Stimulated activated CD8-positive, alpha-beta memory T cell treated with anti-CD3 and anti-CD28 coated beads, Interleukin-4, amount 100 ng/mL, for 4 hours (primary cell): ENCODE data around the gene JAZF1.

Source experiments
- DNase-seq, 2 donors: peaks; one replicate each; pipeline ENCODE4 v3.0.0-alpha.2; 2020; ENCODE audit warnings: low read depth in 2 of 2, low spot score in 1 of 2

Gene JAZF1

DNA sequence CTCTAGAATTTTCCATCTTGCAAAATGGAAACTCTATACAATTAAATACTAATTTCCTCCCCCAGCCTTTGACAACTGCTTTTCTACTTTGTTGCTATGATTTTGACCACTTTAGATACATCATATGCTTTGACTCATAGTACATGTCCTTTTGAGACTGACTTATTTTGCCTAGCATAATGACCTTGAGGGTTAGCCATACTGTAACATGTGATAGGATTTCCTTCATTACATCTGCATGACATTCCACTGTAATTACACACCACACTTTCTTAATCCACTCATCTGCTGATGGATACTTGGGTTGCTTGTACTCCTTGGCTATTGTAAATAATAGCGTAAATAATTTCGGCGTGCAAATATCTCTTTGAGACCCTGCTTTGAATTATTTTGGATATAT, 127.7 kb downstream of the JAZF1 start:
- DNase-seq, result no peak

DNA sequence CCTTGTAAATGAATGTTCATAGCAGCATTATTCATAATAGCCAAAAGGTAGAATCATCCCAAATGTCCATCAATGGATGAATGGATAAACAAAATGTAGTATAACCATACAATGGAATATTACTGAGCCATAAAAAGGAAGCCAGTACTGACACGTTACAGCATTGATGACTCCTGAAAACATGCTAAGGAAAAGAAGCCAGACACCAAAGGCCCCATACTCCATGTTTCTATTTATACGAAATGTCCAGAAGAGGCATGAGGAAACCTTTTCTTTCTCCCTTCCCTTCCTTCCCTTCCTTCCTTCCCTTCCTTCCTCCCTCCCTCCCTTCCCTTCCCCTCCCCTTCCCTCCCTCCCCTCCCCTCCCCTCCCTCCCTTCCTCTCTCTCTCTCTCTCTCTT, 131.9 kb downstream of the JAZF1 start:
- DNase-seq, result no peak

DNA sequence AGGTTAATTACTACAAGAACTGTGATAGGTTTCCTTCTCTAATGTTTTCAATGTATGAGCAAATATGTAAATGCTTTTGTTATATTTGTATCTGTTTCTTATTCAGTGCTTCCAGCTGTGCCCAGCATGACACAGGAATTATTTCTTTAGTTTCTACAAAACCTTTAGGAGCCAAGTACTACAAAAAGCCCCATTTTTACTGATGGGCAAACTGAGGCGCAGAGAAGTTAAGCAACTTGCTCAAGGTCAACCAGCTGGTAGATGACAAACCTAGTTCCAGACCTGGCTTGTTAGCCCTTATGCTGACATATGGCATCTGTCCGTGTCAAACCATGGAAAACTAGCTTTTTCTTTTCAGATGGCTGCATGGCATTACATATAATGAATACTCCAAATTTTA, 134.6 kb downstream of the JAZF1 start:
- DNase-seq, result no peak

DNA sequence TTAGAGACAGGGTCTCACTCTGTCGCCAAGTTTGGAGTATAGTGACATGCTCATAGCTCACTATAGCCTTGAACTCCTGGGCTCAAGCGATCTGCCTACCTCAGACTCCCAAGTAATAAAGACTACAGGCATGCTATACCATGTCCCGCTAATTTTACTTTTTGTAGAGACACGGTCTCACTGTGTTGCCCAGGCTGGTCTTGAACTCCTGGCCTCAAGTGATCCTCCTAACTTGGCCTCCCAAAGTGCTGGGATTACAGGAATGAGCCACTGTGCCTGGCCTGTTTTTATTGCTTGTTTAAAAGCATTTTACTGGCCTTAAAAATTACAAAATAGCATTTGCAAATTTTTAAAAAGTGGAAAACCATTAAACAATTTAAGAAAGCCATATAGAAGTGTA, 135.0 kb downstream of the JAZF1 start:
- no peak for DNase-seq

DNA sequence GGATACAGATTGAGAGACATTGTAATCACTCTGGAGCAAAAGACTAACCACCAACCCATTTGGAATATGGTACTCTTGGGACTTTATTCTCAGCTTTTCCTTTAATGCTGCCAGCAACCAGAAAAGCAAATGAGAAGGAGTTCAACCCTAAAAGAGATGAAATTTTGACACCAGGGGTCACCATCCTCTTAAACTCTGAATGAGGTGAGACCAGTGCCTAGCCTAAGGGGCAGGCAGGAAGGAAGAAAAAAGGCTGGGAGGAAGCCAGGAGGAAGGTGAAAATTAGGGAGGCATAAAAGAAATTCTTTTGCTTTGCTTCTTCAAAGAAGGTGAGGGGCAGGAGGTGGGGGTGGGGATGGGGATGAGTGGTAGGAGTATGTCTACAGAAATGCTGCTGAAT, 135.8 kb downstream of the JAZF1 start:
- no peak for DNase-seq

DNA sequence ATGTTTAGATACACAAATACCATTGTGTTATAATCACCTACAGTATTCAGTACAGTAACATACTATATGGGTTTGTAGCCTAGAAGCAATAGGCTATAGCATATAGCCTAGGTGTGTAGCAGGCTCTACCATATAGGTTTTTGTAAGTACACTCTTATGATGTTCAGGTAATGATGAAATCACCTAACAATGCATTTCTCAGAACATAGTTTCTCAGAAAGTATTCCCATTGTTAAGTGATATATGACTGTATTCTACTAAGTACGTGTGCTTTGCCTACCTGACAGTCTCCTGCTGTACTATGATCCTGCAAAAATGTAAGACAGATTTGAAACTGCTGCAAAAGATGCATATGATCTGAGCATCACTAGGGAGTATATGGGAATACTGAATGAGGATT, 137.9 kb downstream of the JAZF1 start:
- DNase-seq, result no peak

DNA sequence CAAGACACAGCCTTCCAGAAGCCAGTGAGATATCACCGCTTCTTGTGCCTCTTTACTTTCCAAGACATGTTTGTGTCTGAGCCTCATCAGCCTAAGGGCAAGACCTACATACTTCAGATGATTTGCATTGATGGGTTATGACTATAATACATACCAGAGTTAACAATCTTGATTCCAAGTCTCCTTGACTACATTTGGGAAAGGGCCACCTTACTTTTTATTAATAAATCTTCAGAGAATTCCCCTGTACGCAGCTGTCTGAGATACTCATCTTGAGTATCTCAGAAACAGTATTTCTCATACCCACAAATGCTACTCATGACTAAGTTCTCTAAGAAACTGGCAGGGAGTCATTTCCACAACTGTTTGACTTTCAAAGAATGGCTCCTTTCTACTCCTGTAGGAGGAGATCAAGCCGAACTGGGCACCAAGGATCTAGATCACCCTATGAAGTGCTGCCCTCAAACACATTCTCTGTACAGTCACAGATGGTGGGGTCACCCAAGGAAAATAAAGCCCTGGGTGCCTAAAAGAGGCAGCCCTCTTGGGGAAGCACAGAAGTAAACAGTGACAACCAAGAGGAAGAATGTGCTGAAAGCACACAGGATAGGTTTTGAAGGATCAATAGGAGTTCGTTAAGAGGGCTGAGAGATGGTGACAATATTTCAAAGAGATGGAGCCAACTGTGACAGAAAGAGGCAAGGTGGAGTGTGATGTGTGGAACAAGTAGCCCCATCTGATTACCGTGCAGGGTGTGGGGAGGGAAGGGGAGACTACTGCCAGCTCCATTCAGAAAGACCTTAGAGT, 138.9 kb downstream of the JAZF1 start:
- no peak for DNase-seq

DNA sequence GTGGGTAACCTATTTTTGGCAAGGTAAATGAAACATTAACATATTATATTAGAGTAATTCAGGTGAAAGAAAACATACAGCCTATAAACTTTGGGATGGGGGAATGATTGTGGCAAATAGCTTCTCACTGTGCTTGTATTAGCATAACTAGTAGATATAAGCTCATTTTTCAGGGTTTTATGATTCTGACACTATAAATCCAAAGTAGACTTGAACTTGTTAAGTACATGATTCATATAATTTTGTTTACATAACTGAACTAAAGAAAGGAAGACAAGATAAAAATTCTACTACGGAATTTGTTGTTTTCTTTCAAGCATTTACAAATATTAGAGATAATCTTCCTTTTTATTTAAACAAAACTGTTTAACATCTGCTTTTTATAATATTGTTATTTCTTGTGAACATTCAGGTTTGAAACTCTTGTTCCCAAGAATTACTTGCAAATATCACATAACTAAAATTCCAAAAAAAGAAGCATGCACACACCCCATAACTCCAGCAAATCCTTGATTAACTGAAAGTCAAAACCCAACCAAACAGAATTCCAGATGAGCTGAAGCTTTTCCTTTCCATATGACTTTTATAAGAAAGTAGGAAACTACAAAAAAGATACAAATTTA, 142.3 kb downstream of the JAZF1 start:
- DNase-seq, result no peak

DNA sequence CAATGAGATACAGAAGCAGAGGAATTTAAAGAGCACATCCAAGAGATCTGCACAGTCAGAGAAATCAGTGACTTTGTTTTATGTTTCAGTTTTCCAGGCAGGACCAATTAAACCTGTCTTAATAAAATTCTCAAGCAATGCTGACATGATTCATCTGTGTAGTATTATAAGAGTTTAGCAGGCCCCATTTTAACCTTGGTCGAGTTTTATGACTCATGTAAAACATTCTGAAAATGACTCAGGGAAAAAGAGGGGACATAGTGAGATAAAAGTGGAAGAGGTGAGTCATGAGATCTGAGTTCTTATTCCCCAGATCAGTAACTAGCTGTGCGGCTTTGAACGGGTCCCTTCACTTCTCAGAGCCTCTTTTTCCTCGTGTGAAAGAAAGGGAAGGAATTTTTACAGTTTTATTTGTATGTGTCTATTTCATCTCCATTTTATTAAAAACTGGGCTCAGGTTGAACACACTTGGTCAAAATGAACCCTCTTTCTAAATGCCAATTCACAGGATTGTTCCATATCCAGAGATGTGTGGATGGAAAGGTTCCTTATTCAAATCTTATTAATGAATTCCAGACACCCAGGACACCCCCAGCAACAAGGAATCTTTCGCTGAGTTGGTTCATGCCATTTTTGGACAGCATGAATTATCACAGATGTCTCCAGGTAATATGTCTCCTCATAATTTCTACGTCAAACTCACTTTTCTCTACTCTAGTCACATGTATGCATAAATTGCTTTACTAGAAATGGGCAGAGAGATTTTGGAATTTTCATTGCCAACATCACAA, 143.2 kb downstream of the JAZF1 start:
- DNase-seq, result no peak

DNA sequence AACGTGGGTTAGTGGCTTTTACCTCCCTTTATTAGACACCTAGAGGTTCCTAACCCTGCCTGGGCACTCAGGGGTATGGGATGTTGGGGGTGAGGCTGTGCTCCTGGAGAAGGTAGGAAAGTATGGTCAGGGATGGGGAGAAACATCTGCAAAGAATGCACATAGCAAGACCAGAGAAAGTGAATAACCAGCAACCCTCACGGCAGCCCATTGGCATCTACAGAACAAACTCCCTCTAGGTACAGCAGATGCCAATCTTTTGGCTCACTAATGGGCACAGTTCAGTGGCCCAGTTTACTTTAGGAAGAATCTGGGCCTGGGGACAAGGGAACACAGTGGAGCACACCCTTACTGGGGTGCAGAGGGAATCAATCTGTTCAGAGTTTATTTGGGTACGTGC, 143.9 kb downstream of the JAZF1 start:
- no peak for DNase-seq

DNA sequence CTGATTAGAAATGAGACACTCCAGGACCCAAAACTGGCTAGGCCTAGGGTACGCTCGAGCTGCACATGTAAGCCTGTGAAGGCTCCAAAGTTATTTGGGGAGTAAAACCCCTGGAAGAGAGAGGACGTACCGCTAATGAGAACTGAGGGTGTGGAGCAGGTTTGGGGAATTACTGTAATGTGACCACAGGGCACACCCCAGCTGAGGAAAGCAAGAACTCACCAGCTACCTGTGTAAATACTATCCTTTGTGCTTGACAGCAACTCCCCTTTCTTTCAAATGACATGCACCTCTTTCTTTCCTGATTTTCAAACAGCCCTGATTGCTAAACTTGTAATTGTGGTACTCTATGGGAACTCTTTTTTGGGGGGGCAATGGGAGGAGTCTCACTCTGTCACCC, 147.2 kb downstream of the JAZF1 start:
- no peak for DNase-seq

DNA sequence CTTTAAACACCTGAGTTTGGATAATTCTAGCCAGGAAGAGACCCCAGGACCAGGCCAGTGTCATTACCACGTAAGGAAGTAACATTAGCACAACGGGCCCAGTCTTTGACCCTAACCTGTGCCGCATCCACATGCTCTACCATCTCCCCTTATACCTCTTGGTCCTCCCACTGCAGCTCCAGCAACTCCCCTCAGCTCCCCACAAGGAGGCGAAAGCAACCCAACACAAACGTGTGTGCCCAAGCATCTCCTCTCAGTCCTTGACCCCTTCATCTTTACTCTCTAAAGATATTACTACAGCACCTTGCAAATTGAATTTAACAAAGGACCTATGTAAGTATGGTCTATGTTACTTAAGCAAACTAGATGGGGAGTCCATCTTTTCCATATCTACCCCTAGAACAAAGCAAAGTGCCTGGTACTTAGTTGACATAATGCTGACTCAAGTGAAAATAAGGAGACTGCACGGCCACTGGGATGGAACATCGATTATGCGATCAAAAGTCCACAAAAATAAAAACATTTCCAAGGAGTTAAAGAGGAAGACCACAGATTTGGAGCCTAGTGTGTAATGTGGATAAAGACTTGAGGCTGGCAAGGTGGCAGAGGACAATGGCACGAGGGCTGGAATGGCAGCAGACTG, 147.7 kb downstream of the JAZF1 start:
- DNase-seq, result no peak

DNA sequence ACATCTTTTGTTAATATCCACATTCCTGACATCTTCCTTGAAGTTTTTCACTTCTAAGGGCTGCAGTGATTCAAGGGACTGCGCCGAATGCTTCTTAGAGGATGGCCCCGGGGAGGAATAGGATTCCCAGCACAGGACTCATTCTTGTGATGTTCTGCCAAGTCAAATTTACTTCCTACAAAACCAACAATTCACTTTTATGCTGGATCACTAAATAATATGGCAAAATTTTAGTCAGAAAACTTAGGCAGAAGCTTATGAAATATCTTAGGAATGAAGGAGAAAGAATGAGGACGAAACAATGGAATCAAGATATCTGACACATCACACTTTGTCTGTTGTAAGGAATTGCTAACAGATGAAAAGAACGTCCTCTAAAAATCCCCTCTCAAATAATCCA, 151.5 kb downstream of the JAZF1 start:
- DNase-seq, result no peak

DNA sequence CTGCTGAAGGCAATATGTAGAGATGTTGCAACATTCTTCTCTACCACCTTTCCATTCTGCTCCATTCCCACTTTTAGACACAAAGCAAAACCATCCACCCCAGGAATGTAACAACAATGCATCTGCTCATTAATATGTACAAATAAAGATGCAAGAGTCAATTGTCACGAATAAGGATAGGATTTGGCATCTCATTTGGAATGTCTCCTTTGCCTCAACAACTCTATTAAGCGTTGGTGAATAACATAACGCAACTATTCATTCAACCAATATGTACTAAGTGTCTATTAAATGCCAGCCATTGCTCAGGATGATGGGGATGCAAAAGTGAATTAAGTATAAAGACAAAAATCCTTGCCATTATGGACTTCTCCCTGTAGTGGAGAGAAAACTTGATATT, 152.1 kb downstream of the JAZF1 start:
- DNase-seq, result no peak

DNA sequence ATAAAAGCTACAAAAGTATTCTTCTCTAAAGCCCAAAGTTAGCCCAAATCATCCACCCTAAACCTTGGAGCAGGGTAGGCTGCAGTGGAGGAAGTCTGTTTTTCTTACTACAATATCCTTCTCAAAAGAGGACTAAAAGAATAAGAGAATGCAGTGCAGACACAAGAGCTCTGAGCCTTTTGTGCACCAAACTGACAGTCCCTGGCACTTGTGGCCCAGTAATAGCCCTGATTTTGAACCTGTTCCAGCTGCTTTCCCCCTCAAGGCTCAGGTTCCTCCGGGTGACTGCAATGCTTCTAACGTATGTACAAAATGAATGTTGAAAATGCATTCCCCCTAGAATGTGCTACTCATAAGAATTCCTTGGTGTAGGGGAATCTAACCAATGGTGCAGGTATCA, 154.4 kb downstream of the JAZF1 start:
- no peak for DNase-seq

DNA sequence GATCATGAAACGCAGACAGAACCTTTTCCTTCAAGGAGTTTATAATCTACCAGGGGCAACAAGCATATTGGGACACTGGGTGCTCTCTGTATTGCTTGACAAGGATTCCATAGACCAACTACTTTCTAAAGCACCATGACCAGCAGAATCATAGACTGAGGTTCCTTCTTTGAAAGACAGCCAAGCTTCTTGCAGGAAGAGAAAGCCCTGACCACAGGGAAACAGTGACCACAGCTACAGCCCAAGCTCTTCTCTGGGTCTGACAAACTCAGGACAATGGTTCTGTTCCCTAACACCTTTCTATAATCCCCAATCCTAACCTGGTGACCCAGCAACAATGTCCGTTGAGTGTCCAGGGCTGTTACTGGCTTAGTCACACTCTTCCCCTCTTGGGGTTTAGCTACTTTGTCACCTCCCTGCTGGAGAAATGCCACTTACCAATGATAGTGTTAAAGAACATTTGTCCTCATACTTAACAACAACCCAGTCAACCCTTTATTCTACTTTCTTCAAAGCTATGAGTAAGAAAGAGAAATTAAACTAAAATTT, 155.7 kb downstream of the JAZF1 start:
- no peak for DNase-seq

DNA sequence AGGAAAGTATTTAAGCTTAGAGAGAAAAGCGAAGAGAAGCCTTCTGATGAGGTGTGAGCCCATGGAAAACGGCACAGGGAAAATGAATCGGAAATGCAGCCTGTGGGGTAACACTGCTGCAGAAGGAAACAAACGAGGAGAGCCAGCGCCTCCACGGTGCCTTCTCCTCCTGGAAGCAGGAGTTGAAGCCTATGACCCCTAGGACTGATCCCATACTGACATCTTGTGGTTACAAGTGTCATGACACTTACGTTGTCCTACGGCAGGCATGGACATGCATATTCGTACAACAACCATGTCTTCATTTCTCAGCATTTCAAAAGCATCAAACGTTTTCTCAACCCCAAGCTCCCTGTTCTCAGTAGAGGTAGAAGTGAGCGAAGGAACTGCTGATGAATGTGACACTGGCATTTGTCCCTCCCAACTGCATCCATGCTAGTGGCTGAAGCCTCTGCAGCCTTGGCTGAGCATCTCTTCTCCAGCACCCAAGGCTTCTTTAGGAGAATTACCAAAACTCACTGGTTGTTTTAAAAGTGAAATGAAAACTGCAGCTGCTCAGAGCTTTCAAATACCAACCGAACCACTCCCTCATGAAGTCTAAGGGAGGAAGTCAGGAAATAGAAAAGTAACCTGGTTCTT, 160.2 kb downstream of the JAZF1 start:
- DNase-seq, result no peak

DNA sequence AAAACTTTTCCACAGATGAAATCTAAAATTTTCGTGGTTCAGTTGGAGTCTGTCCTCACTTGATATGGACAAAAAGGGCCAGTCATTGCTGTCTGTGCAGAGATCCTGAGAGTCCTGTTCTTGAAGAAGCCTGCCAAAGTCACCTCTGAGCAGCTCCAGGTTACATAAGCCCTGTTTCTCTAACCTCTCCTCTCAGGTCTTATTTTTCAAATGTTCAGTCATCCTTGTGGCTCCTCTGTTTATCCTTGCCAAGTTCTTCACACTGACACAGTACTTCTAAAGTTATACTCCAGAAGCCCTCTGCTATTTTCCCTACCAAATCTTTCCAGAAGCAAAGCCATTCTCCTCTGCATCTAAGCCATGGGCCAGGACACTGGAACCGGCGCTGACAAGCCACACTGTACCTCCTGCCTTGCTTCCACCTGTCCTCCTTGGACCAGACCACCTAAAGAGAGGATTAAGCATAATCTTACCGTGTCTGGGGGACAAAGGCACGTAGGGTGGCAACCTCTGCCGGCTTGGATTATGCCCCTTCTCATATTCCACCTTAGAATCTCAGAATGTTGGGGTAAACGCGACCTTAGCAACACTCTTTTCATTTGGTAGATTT, 161.6 kb downstream of the JAZF1 start:
- no peak for DNase-seq

DNA sequence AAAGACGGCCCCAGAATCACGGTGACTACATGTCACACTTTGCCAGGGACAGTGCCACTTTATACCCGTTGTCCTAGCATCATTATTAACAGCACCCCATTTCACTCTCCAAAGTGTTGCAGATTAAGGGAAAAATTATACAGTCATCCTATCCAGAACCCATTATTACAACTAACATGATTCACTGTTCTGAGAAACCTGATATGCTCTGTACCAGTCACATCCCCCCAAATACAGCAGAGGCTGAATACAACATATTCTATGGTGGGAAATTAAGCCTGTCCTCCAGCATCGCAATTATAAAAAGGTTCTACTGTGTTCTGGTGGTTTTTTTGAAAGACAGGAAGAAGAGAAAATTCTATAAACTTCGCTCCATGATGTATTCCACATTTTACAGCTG, 162.1 kb downstream of the JAZF1 start:
- no peak for DNase-seq

DNA sequence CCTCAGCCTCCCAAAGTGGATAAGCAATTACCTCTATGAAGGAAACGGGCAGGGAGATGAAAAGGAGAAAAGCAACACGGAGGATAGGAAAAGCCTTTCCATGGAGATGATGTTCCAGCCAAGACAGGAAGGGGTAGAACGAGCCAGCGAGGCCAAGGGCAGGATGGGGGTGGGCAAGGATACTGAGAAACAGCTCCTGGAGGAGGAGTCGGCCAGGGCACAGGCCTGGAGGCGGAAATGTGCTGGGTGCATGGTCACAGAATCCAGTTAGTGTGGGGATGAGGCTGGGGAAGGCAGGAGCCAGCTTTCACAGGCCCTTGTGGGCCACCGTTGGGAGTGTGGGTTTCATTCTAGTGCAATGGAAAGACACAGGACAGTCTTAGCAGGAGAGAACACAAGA, 162.6 kb downstream of the JAZF1 start:
- DNase-seq, result no peak

DNA sequence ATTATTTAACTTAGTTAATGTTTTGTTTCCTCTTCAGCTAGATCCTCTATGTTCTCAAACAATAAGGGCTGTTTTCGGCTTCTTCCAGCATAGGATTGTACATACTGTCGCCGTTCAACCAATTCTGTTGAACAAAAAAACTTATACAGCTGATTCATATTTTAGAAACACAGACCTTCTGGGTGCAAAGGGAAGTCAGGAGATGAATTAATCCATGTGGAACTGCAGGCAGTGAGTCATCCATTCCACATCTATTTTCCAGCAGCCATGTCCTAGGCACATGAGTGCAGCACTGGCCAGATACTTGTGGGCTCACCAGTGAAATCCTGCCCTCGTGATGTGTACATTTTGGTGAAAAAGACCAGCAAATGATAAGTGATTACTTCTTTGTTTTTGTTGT, 163.2 kb downstream of the JAZF1 start:
- no peak for DNase-seq
